ENCODE measurements around the gene MYBPH. TPM values are rescaled to one million over a fixed set of nuclear protein-coding genes. Genes with fewer than 3 reads are reported as not detected.

MYBPH gene
- not detected in 2 replicates for total RNA-seq

DNA sequence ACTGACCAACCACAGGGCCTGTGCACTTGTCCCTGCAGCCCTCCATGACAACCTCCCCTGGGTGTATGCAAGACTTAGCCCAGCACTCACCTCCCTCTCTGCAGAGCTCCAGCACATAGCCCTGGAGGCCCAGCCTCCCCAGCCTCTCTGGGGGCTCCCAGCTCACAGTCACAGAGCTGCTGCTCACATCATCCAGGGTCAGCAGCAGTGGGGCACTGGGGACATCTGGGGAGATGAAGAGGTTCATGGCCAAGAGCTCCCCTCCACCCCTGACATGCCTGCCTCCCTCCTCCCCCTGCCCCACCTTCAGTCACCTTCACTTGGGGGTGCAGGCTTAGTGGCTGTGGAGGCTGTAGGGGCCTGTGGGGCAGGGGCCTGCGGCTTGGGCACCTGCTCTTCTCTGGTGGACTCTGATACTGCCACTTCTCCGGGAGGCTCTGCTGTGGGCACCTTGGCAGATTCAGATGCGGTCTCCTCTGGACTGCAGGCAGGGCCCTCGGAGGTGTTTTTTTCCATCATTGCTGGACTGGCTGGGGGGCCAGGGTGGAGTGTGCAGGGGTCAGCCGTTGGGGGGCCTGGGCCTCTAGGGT, at the start of gene MYBPH:
Gene MYBPH (minus strand): TSS at position 590 of the 590 bp plus-strand sequence. CDS start 71 bp downstream, at position 519.

GRCh38 chr1:203186446-203187303, 11.0 kb upstream of the MYBPH start, which contains the start of gene CHI3L1:
TSS of gene CHI3L1 (minus strand) at chr1:203186704. CDS start at chr1:203186623, 81 bp downstream.

GRCh38 chr1:203127666-203128430, 47.8 kb downstream of the MYBPH start, which contains the start of gene ADORA1:
TSS of gene ADORA1 (plus strand) at chr1:203127726. CDS start at chr1:203128842, 1,116 bp downstream.

Other genes starting within 250 kb of the MYBPH start
- gene KLHL12, start 248.6 kb downstream of the MYBPH start, total RNA-seq = 28.3 and 35.6 TPM in 2 replicates
- gene ADIPOR1, start 217.5 kb downstream of the MYBPH start, total RNA-seq = 93.9 and 98.3 TPM in 2 replicates
- 20.8 and 23.1 TPM in 2 replicates for gene CYB5R1, start 208.6 kb downstream of the MYBPH start, total RNA-seq
- 125 and 129 TPM in 2 replicates for gene TMEM183A, start 168.5 kb downstream of the MYBPH start, total RNA-seq
- gene PPFIA4, start 149.3 kb downstream of the MYBPH start, total RNA-seq = under 0.01 and 0.32 TPM in 2 replicates
- not detected in 2 replicates for gene MYOG, start 89.8 kb downstream of the MYBPH start, total RNA-seq
- 0.30 and 0.32 TPM in 2 replicates for gene ADORA1, start 48.1 kb downstream of the MYBPH start, total RNA-seq
- gene CHI3L1, start 10.9 kb upstream of the MYBPH start, total RNA-seq = 0.65 and 1.5 TPM in 2 replicates
- under 0.01 TPM in 1 of 2 replicates, not detected in the other for gene CHIT1, start 53.8 kb upstream of the MYBPH start, total RNA-seq
- gene BTG2, start 129.7 kb upstream of the MYBPH start, total RNA-seq = 17.9 and 32.2 TPM in 2 replicates
- 0.32 and 0.76 TPM in 2 replicates for gene FMOD, start 175.3 kb upstream of the MYBPH start, total RNA-seq

Measured in epithelial cell of umbilical artery (primary cell).